Natural killer cell (primary cell): ENCODE data around the gene B3GALT6. TPM values are rescaled to one million over a fixed set of nuclear protein-coding genes. Genes with fewer than 3 reads are reported as not detected.

ENCODE experiments used
- ATAC-seq, 3 donors: fragments of 150-1000 bp in 2 of 3; fragments of 200-7000 bp in 1 of 3; cut with Tn5 transposase; 1 replicate in 1 of 3; 2 replicates in 2 of 3; pipeline ENCODE4 v1.10.0; 2021; ENCODE audit warnings: mild to moderate bottlenecking in 2 of 3, moderate library complexity in 2 of 3
- DNase-seq, 2 donors: peaks; one replicate each; pipeline versions ENCODE4 v3.0.0 to v3.0.0-alpha.2; 2013 to 2021; ENCODE audit warnings: mixed read lengths in 1 of 2
- H3K27ac ChIP-seq: one replicate; pipeline ENCODE4 v1.5.1; 2013; ENCODE audit warnings: mild to moderate bottlenecking, low read length
- H3K27me3 ChIP-seq: one replicate; pipeline ENCODE4 v1.6.1; 2013; ENCODE audit warnings: low read length; ENCODE audit not compliant: control insufficient read depth, insufficient read depth
- H3K36me3 ChIP-seq: one replicate; pipeline ENCODE4 v1.6.1; 2013; ENCODE audit warnings: low read length; ENCODE audit not compliant: control insufficient read depth, insufficient read depth
- H3K4me1 ChIP-seq: one replicate; pipeline ENCODE4 v1.6.1; 2013; ENCODE audit warnings: low read length; ENCODE audit not compliant: control insufficient read depth, insufficient read depth
- H3K4me3 ChIP-seq: one replicate; pipeline ENCODE4 v1.5.1; 2013; ENCODE audit warnings: low read length
- H3K9me3 ChIP-seq: one replicate; pipeline ENCODE4 v1.6.1; 2013; ENCODE audit warnings: low read length; ENCODE audit not compliant: control insufficient read depth, insufficient read depth
- H3K27ac Mint-ChIP-seq, 2 donors: one replicate each; pipeline ENCODE4 v1.8.0; 2022; ENCODE audit warnings: mild to moderate bottlenecking in 2 of 2, mixed read lengths in 2 of 2, moderate library complexity in 1 of 2
- H3K27me3 Mint-ChIP-seq, 2 donors: one replicate each; pipeline ENCODE4 v1.8.0; 2022; ENCODE audit warnings: low read depth in 2 of 2, mixed read lengths in 2 of 2
- H3K36me3 Mint-ChIP-seq: one replicate; pipeline ENCODE4 v1.8.0; 2022; ENCODE audit warnings: mixed read lengths
- H3K4me1 Mint-ChIP-seq, 2 donors: one replicate each; pipeline ENCODE4 v1.8.0; 2022; ENCODE audit warnings: mixed read lengths in 2 of 2
- H3K4me3 Mint-ChIP-seq: one replicate; pipeline ENCODE4 v1.8.0; 2022; ENCODE audit warnings: mild to moderate bottlenecking, moderate library complexity, mixed read lengths
- H3K9me3 Mint-ChIP-seq, 2 donors: one replicate each; pipeline ENCODE4 v1.8.0; 2022; ENCODE audit warnings: mixed read lengths in 2 of 2
- WGBS: methylation state at CpG from one replicate; pipeline ENCODE4 v1.1.7; 2013; ENCODE audit warnings: missing lambda C conversion rate; ENCODE audit not compliant: insufficient coverage; 5-methylcytosine and 5-hydroxymethylcytosine counted together
- intact Hi-C: fragments of 100-400 bp; cut with micrococcal nuclease; formaldehyde crosslinking; loops from one replicate; pipeline ENCODE4 v1.14.2; 2022
- total RNA-seq, 4 donors: library from RNA; stranded (reverse); fragments of 120-200 nt in 1 of 4; gene quantifications; one replicate each; pipeline versions ENCODE4 v1.2.3 to v1.2.4, GENCODE V29; 2013 to 2022
- TF ChIP-seq, protein P1 (sequence below): fragments of 200-600 bp; IDR thresholded peaks from one replicate; pipeline ENCODE4 v1.8.0; 2022; ENCODE audit warnings: antibody characterized with exemption

Gene B3GALT6
- total RNA-seq, 3 donors from 2014 or later (not counting 1 experiment from before 2014, with no cell fraction given) = 13.7 to 16.5 (median 16.3) TPM

DNA sequence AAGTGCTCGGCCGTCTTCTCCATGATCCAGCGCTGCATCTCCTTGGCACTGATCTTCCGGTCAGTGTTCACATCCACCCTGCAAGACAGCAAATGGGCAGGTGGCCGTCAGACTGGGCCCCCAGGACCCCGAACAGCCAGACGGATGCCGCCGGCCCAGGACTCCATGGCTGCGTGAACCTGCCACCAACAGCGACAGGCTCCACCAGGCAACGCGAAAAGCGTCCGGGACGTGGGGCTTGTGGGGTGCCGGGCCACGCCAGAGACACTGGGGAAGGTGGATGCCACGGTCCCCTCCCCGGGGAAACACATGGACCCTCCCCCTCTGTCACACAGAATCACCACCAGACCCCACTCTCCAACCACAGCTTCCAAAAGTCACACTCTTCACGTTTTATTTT is 8.1 kb upstream of the B3GALT6 start:
- Mint-ChIP-seq H3K27ac (peak overlapping the region; percentile 6 to 46), H3K4me1 (peaks cover 18 to 53% of the 10 kb centered on the region in 2 donors), H3K27me3 (no peaks in the 10 kb centered on the region), H3K9me3 (no peaks in the 10 kb centered on the region), H3K4me3 (peak overlapping the region; percentile 40), H3K36me3 (no peaks in the 10 kb centered on the region)
- intact Hi-C loops = loop anchor here (2.0 kb wide), 1 partner anchor 15 kb away; no protein-coding TSS in a partner anchor
- no peak for DNase-seq
- peaks cover 74% of the 10 kb centered on the region for H3K36me3 ChIP-seq
- H3K4me3 ChIP-seq = no peak overlapping the region
- no peaks in the 10 kb centered on the region for H3K9me3 ChIP-seq
- TF ChIP-seq, protein P1, sequence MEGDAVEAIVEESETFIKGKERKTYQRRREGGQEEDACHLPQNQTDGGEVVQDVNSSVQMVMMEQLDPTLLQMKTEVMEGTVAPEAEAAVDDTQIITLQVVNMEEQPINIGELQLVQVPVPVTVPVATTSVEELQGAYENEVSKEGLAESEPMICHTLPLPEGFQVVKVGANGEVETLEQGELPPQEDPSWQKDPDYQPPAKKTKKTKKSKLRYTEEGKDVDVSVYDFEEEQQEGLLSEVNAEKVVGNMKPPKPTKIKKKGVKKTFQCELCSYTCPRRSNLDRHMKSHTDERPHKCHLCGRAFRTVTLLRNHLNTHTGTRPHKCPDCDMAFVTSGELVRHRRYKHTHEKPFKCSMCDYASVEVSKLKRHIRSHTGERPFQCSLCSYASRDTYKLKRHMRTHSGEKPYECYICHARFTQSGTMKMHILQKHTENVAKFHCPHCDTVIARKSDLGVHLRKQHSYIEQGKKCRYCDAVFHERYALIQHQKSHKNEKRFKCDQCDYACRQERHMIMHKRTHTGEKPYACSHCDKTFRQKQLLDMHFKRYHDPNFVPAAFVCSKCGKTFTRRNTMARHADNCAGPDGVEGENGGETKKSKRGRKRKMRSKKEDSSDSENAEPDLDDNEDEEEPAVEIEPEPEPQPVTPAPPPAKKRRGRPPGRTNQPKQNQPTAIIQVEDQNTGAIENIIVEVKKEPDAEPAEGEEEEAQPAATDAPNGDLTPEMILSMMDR = no peak
- ATAC-seq = no peak
- H3K27ac ChIP-seq = no peak overlapping the region
- H3K4me1 ChIP-seq = peaks cover 61% of the 10 kb centered on the region
- WGBS = 93% methylated on average over 21 of the region's 21 CpGs
- no peaks in the 10 kb centered on the region for H3K27me3 ChIP-seq

DNA sequence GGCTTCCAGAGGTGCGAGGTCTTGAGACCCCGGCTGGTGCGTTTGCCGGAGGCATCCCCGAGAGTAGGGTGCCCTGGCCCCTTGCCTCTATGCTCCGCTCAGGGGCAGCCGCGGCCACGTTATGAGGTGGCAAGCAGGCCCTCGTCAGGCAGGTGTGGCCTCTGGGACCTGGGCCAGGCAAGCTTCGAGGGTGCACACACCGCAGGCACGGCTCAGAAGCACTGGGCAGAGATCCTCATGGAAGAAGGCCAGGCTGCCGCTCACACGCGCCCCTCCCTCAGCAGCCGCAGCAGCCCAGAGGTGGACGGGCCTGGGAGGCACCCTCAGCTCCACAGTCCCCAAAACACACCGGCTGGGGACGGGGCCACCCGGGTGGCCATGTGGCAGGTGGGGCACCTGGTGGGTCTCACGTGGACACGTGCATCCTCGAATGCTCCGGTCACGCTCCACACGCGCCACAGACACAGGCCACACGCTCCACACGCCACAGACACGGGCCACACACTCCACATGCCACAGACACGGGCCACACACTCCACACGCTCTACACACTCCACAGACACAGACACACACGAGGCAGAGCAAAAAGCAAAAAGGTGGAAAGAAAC is 6.7 kb upstream of the B3GALT6 start:
- H3K4me3 ChIP-seq = no peak overlapping the region
- no peak for ATAC-seq
- no peaks in the 10 kb centered on the region for H3K9me3 ChIP-seq
- no peak overlapping the region for H3K4me3 Mint-ChIP-seq
- WGBS = 95% methylated on average over 34 of the region's 34 CpGs
- H3K27me3 Mint-ChIP-seq = no peaks in the 10 kb centered on the region
- H3K4me1 Mint-ChIP-seq = peaks cover 28 to 51% of the 10 kb centered on the region in 2 donors
- H3K9me3 Mint-ChIP-seq = no peaks in the 10 kb centered on the region
- H3K36me3 ChIP-seq = peaks cover 70% of the 10 kb centered on the region
- H3K36me3 Mint-ChIP-seq = no peaks in the 10 kb centered on the region
- H3K27ac Mint-ChIP-seq = peak overlapping the region in 1 of 2 donors; percentile 29
- H3K27me3 ChIP-seq = no peaks in the 10 kb centered on the region
- TF ChIP-seq, protein P1 = no peak
- no peak for DNase-seq
- peaks cover 61% of the 10 kb centered on the region for H3K4me1 ChIP-seq
- no peak overlapping the region for H3K27ac ChIP-seq
- intact Hi-C loops = no loop called here

DNA sequence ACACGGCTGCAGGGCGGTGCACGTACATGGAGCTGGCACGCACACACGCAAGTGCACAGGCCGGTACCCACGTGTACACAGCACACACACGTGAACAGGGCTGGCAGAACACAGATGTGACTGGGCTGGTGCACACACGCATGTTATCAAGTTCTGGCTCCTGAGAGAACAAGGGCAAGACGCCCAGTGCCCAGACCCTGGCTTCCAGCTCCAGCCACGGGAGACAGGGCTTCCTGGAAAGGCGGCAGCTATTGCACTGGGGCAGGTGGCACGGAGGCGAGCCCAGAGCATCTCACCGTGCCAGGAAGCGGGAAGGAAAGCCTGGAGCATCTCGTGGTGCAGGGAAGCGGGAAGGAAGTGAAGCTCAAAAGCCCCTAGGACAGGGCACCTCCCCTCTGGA is 6.1 kb upstream of the B3GALT6 start:
- Mint-ChIP-seq H3K27ac (peak overlapping the region in 1 of 2 donors; percentile 29), H3K4me3 (no peak overlapping the region), H3K36me3 (no peaks in the 10 kb centered on the region), H3K4me1 (peaks cover 33 to 51% of the 10 kb centered on the region in 2 donors), H3K9me3 (no peaks in the 10 kb centered on the region), H3K27me3 (no peaks in the 10 kb centered on the region)
- no peak for DNase-seq
- H3K4me3 ChIP-seq = no peak overlapping the region
- no peak overlapping the region for H3K27ac ChIP-seq
- TF ChIP-seq, protein P1 = no peak
- H3K27me3 ChIP-seq = no peaks in the 10 kb centered on the region
- peaks cover 65% of the 10 kb centered on the region for H3K36me3 ChIP-seq
- intact Hi-C loops = no loop called here
- ATAC-seq = no peak
- peaks cover 61% of the 10 kb centered on the region for H3K4me1 ChIP-seq
- WGBS = 92% methylated on average over 18 of the region's 18 CpGs
- H3K9me3 ChIP-seq = no peaks in the 10 kb centered on the region
